Smooth muscle cell of the brain vasculature (primary cell): ENCODE measurements around the gene MTA1.

ENCODE experiments used
- DNase-seq: peaks from one replicate; pipeline ENCODE4 v3.0.0-alpha.2; 2012; ENCODE audit warnings: low read depth, low spot score

MTA1 gene

GRCh38 chr14:105387530-105387922 is 32.1 kb upstream of the MTA1 start:
- DNase-seq: no peak

GRCh38 chr14:105388110-105388951 is 31.3 kb upstream of the MTA1 start:
- no peak for DNase-seq

GRCh38 chr14:105388976-105389375 is 30.7 kb upstream of the MTA1 start:
- no peak for DNase-seq

GRCh38 chr14:105389534-105389933 is 30.1 kb upstream of the MTA1 start:
- DNase-seq: no peak

GRCh38 chr14:105389976-105390848 is 29.4 kb upstream of the MTA1 start:
- no peak for DNase-seq

GRCh38 chr14:105390849-105391500 is 28.7 kb upstream of the MTA1 start:
- no peak for DNase-seq

- no peak for DNase-seq
These were observed 28.1 kb upstream of the MTA1 start for GRCh38 chr14:105391541-105391940.

- DNase-seq: no peak
These were observed 27.2 kb upstream of the MTA1 start for GRCh38 chr14:105392131-105393090.

- no peak for DNase-seq
These were observed 26.5 kb upstream of the MTA1 start for GRCh38 chr14:105393151-105393550.

- DNase-seq: no peak
These were observed 24.7 kb upstream of the MTA1 start for GRCh38 chr14:105394714-105395537.

GRCh38 chr14:105395538-105395854 is 24.1 kb upstream of the MTA1 start:
- no peak for DNase-seq

GRCh38 chr14:105397350-105397931 is 22.2 kb upstream of the MTA1 start:
- DNase-seq: no peak

- DNase-seq: peak; percentile 40
These were observed 21.4 kb upstream of the MTA1 start, which contains the start of gene TEX22 for GRCh38 chr14:105398044-105398725. TEX22 (plus strand) TSS chr14:105398538; CDS start chr14:105399341, 803 bp downstream.

GRCh38 chr14:105398726-105399465 is 20.7 kb upstream of the MTA1 start:
- DNase-seq: no peak

- no peak for DNase-seq
These were observed 20.2 kb upstream of the MTA1 start for GRCh38 chr14:105399466-105399775.

- no peak for DNase-seq
These were observed 19.6 kb upstream of the MTA1 start for GRCh38 chr14:105400016-105400415.

GRCh38 chr14:105401699-105402098 is 17.9 kb upstream of the MTA1 start:
- no peak for DNase-seq

- DNase-seq: no peak
These were observed 11.0 kb upstream of the MTA1 start for GRCh38 chr14:105408592-105408991.

GRCh38 chr14:105409364-105409763 is 10.3 kb upstream of the MTA1 start:
- DNase-seq: no peak
